Measurements from ENCODE around the gene NUBPL.
"Not testable (repeated sequence)": the region's sequence is repeated elsewhere in the genome, so short reads cannot be mapped to it uniquely, and the experiment has no call there.

Gene NUBPL

GRCh38 chr14:31843361-31844091 lies 282.3 kb downstream of the NUBPL start:
- TF ChIP-seq CTCF (IDR thresholded peaks at IDR 0.05; ENCODE audit: insufficient read depth, missing control alignments), result no peak
- FAIRE-seq (no peak), DNase-seq (ENCODE audit: insufficient read length, low spot score) (no peak)

- FAIRE-seq (no peak), DNase-seq (ENCODE audit: insufficient read length, low spot score) (no peak)
- TF ChIP-seq CTCF (IDR thresholded peaks at IDR 0.05; ENCODE audit: insufficient read depth, missing control alignments), result no peak
Observed at GRCh38 chr14:31854508-31855075, 293.4 kb downstream of the NUBPL start.

- no peak for TF ChIP-seq CTCF (IDR thresholded peaks at IDR 0.05; ENCODE audit: insufficient read depth, missing control alignments)
- DNase-seq (ENCODE audit: insufficient read length, low spot score), result no peak
- FAIRE-seq, result no peak
Observed at GRCh38 chr14:31855262-31855661, 294.1 kb downstream of the NUBPL start.

GRCh38 chr14:31856003-31856402 lies 294.8 kb downstream of the NUBPL start:
- FAIRE-seq; DNase-seq (ENCODE audit: insufficient read length, low spot score): not testable (repeated sequence)

- no peak for TF ChIP-seq CTCF (IDR thresholded peaks at IDR 0.05; ENCODE audit: insufficient read depth, missing control alignments)
- FAIRE-seq (no peak), DNase-seq (ENCODE audit: insufficient read length, low spot score) (no peak)
Observed at GRCh38 chr14:31858868-31859267, 297.7 kb downstream of the NUBPL start.

- FAIRE-seq (no peak), DNase-seq (ENCODE audit: insufficient read length, low spot score) (no peak)
- no peak for TF ChIP-seq CTCF (IDR thresholded peaks at IDR 0.05; ENCODE audit: insufficient read depth, missing control alignments)
Observed at GRCh38 chr14:31864937-31865855, 304.0 kb downstream of the NUBPL start.

- no peak for DNase-seq (ENCODE audit: insufficient read length, low spot score)
- TF ChIP-seq CTCF (IDR thresholded peaks at IDR 0.05; ENCODE audit: insufficient read depth, missing control alignments), result no peak
- FAIRE-seq, result no peak
Observed at GRCh38 chr14:31867570-31867969, 306.4 kb downstream of the NUBPL start.

GRCh38 chr14:31868096-31868495 lies 306.9 kb downstream of the NUBPL start:
- not testable (repeated sequence) for DNase-seq (ENCODE audit: insufficient read length, low spot score); FAIRE-seq
